ENCODE data around the gene FER1L5.

FER1L5 gene

DNA sequence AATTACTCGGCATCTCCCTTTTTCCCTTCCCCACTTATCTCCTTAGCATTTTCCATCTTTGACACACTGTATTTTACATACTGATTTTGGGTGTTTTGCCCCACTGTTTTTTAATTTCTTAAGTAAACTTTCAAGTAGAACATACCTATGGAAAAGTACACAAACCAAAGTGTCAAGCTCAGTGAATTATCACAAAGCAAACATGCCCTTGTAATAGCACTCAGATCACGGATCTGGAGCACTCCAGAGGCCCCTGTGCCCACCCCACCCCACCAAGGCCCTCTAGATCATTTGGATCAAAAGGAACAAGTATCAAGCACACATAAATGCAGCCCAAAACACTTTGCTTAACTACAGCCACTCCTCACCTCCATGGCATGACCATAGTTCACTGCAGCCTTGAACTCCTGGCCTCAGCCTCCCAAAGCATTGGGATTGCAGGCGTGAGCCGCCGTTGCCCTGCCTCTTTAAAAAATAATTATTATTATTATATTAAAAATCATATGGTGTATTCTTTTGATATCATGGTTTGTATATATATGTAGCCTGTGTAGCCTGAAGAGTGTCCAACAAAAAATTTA lies 38.1 kb downstream of the FER1L5 start:
- DNase-seq (ENCODE audit: low read depth in 2 of 2) = no peak

DNA sequence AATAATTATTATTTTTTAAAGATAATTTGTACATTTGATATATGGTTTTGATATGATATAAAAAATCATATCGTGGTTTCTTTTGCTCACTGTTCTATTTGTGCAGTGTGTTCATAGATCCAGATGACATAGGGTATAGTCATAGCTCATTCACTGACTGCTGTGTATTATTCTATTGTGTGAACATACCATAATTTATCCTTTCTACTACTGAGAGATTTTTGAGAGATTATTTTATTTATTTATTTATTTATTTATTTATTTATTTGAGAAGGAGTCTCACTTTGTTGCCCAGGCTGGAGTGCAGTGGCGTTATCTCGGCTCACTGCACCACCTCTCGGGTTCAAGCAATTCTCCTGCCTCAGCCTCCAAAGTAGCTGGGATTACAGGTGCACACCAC lies 39.0 kb downstream of the FER1L5 start:
- DNase-seq (ENCODE audit: low read depth in 2 of 2) = no peak

DNA sequence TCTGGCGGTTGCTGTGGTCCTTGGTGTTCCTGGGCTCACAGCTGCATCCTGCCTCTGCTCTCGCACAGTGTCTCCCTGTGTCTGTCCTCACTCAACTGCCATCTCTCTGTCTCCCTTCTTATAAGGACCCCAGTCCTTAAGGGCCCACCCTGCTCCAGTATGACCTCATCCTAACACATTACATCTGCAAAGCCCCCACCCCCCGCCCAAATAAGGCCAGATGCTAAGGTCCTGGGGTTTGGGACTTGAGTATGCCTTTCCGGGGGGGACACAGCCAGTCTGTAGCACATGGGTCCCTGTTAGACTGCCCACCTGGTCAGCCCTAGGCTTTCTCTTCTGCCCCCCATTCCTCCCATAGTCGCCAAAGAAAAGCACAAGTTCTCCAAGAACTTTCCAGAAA lies 40.7 kb downstream of the FER1L5 start:
- DNase-seq (ENCODE audit: low read depth in 2 of 2) = no peak

DNA sequence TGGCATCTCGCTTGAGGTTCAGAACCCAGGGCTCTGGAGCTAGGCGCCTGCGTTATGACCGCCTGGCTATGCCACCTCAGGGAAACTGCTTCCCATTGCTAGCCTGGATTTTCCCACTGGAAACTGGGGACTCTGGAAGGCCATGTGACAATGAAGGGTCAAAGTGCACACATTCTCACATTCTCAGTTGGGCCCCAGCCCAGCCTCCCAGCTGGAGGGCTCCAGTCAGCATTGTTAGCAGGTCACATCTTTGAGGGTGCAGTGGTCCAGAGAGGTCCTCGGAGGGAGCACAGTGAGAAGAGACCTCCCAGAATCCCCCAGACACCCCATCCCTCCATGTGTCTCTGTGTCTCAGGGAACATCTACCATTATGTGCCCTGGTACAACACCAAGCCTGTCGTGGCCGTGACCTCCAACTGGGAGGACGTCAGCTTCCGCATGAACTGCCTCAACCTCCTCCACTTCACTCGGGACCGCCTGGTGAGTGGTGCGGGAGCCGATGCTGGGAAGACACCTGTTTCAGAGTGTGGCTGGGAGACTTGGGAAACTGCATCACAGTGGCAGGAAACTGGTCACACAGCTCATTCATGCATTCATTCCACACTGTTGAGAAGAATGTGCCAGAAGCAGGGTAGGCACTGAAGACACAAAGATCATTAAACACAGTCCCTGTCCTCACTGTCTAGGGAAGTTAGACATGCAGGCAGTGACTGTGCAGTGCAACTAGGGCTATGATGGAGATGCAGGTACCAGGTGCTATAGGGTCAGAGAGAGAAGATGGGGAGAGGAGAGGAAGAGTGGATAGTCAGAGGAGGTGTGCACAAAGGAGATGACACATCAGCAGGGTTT lies 41.6 kb downstream of the FER1L5 start:
- no peak for DNase-seq (ENCODE audit: low read depth in 2 of 2)

DNA sequence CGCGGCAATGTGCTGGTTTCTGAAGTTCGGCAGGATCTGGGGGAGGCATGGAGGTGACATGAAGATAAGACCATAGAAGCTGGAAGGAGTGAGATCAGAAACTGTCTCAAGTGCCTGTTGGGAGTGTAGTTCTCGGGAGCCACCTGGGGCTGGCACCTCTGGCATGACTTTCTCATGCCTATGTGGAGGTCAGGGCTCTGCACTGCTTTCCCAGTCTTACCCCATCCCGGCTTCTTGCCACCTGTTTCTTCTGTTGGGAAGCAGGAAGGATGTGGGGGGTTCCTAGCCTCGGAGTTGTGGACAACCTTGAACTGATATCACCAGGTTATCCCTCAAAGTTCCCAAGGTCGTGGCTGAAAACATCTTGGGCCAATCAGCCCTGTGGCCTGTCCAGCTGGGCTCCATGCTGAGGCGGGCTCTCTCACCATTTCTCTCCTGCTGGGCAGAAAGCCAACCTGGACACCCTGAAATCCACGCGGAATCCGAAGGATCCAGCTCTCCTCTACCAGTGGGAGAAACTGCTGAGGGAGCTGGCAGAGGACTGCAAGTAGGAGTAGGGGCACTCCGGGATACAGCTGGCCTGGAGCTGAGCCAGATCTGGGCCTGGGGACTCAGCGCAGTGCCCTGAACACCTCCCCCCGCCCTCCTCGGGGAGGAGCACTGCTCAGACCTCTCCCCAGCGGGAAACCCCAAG lies 42.5 kb downstream of the FER1L5 start:
- no peak for DNase-seq (ENCODE audit: low read depth in 2 of 2)

DNA sequence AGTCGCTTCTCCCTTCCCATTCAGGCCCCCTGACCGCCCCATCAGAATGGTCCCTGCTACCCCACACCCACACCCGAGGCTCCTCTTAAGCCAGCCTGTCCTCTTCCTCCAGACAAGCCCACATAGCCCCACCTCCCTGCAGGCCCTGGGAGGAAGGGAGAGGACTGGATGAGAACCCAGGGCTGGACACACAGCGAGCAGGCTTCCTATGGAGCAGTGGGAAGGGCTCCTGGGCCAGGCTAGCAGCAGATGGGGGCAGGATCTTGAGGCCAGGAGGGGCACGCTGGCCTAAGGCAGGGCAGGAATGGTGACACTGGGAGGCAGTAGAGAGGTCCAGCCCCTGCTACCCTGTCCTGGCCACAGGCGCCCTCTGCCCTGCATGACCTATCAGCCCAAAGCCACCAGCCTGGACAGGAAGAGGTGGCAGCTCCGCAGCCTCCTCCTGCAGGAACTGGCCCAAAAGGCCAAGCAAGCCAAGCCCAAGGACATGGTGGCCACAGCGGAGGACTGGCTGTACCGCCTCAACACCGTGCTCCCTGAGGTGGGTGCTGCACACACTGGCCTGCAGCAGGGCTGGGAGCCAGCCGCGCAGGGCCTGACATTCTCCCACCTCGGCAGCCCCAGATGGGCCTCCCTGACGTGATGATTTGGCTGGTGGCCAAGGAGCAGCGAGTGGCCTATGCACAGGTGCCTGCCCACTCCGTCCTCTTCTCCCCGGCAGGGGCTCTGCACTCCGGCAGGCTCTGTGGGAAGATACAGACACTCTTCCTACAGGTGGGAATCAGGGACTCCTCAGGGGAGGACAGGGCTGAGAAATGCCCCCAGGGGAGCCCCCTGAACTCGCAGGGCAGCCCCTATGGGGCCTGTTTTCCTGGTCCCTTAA lies 43.3 kb downstream of the FER1L5 start:
- no peak for DNase-seq (ENCODE audit: low read depth in 2 of 2)

DNA sequence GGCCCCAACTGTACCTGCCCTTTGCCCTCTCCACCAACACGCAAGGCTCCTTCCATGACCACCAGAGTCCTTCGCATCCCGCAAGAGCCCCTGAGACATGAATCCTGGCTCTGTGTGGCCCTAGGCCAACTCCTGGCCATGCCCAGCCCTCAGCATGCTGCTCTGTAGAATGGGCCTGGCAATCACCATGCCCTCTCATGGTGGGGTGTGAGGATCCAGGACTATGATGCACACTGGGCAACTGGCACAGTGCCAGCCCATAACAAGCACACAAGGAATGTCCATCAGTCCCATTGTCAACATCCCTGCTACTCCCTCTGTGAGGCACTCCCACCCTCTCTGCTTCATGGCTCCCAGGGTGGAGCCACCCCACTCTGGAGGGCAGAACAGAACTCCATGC lies 44.7 kb downstream of the FER1L5 start:
- DNase-seq (ENCODE audit: low read depth in 2 of 2) = no peak

DNA sequence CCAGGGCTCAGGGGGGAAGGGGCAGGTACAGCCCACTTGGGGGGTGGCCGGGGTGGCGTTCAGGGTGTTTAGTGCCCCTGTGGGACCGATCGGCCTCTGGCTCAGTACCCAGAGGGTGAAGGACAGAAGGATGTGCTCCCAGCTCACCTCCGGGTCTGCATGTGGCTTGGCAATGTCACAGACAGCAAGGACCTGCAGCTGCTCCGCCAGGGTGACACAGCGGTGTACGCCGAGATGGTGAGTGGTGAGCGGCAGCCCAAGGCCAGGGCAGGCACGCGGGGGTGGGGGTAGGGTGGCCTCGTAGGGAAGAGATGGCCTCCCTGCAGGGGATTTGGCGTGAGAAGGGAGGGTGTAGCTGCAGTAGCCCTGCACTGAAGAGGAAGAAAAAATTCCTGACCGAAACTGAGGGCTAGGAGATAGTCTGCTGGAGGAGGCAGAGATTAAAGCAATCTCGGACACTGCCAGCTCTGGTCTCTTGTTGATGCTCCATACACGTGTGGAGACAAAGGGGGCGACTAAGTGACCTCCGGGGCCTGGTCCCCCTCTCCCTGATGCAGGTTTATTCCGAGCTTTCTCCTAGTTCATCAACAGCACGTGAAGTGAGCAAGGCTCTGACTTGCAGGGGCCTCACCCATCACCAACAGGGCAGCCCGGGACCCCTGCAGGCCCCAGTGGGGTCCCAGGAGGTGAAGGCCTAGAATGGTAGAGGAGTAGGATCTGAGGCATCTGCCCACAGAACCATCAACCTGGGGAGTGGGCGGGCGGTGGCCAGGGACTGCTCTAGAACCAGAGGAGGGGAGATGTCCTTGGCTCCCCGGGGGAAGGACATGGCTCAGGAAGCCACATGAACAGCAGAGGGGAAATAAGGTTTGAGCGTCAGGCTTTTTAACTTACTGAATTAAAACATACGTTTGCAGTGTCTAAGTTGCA lies 45.4 kb downstream of the FER1L5 start:
- no peak for DNase-seq (ENCODE audit: low read depth in 2 of 2)

DNA sequence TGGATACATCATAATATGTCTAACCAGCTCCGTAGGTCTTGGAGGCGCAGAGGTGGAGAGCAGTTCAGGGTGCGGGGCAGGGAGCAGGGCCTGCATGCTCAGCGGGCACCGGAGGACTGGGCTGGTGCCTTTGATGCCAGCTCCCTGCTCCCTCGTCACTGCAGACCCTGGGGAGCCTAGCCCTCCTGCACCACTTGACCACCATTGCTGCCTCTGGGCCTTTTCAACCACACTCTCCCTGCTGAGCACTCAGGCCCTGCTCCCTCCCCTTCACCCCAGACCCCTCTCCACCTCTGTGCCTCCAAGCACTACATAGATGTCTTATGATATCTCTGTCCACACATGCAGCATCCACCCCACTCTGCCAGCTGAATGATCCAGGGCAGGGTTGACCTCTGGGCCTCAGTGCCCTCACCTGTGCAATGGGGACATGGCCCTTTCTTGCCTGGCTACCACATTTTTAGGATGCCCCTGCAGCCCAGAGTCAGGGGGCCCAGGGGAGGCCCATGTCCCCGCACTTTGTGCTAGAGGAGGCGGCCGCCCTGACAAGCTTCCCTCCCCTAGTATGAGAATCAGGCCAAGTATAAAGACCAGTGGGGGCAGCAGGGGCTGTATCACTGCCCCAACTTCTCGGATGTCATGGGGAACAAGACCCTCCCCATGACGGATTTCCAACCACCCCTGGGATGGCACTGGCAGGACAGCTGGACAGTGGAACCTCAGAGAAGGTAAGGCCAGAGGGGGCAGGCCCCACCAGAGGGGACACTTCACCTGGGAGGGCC lies 46.3 kb downstream of the FER1L5 start:
- no peak for DNase-seq (ENCODE audit: low read depth in 2 of 2)

DNA sequence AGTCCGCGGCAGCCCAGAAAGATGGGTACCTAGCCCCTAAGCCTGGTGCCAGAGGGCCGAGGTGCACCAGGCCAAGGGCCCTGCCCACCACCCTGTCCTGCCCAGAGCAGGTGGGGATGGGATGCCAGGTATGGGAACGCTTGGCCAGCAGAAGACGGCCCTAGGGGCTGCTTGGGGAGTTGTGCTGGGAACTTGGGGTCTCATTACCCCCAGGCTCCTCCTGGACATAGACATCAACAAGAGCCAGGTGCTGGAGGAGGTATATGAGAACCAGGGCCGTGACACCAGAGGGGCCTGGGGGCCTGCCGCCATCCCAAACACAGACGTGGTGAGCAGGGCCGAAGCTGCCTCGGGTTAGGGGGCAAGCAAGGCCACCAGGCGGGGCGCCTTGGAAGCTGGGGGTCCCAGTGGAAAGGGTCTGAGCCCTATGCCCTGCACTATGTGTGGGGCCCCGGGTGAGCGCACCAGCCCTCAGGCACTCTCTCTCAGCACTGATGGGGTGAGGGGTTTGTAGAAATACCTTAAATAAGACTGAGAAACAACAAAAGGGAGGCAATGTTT lies 46.9 kb downstream of the FER1L5 start:
- DNase-seq (ENCODE audit: low read depth in 2 of 2) = no peak

DNA sequence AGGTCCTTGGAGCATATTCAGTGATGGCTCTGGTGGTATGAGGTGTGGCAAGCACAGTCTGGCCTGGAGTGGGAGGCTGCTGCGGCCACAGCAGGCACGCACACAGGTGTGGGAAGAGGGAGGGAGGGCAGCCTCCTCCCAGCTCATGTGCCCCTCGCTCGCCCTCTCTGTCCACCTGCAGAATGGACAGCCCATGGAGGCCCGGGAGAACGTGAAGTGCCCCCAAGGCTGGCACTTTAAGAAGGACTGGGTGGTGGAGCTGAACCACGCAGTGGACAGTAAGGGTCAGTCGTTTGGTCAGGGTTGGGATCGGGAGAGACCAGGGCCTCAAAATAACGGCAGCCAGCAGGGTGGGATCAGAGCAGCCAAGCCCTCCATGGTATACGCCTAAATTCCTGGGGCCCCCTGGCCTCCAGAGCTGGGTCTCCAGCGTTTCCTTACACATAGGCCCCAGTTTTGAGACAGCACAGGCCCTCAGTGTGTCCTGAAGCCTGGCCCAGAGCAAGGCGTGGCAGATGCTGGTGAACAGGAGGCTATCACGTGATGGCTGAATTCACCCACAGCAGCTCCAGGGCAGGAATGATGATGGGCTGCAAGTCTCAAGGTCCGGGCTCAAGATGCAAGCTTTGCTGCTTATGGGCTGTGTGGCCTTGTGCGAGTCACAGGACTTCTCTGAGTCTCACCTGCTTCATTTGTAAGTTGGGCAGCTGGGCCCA lies 47.9 kb downstream of the FER1L5 start:
- DNase-seq (ENCODE audit: low read depth in 2 of 2) = no peak

DNA sequence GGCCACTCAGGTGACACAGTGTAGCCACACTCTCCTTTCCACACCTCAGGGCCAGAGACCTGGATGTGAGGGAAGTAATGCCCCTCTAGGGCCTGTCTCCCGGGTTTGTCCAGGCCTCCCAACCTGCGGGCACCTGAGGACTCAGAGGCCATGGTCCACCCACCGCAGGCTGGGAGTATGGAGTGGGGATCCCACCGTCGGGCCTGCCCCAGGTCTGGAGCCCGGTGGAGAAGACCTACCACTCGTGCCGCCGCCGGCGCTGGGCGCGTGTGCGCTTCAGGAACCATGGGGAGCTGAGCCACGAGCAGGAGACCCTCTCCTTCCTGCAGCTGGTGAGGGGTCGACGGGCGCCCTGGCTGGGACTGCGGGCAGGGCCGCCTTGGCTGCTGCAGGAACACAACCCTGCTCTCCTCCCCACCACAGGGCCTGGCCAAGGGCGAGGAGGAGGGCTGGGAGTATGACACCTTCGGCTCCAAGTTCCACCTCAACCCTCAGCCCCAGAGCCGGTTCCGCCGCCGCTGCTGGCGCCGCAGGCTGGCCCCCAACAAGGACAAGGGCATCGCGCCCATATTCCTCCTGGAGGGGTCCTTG lies 48.6 kb downstream of the FER1L5 start:
- no peak for DNase-seq (ENCODE audit: low read depth in 2 of 2)

DNA sequence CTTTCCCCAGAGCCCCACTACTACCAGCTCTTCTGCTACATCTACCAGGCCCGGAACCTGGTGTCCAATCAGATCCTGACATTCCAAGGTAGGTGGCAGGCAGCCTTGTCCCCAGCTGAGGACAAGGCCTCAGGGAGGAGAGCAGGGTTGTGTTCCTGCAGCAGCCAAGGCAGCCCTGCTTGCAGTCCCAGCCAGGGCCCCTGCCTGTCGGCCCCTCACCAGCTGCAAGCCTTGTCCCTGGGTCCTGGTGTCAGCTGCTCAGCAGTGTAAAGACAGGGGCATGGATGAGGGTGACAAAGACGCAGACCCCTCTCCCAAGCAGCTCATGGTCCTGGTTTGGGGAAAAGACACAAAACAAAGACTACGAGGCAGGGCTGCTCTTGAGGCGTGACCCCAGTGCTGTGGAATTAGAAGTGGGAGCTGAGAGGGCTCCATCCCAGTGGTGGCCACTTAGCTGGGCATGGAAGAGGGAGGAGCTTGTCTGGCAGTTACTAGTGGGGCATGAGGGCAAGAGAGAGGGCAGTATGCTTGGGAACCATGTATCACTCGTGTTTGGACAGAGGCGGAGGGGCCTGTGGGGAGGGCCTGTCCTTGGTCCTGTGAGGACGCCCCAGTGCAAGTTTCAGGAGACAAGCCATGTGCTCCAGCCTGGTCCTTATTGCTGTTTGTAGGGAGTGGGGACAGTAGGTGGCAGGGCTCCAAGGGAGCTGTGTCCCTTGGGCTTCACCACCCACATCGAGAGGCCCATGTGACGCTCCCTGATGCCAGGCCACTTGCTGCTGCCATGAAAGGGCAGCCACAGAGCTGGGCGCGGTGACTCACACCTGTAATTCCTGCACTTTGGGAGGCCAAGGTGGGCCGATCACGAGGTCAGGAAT lies 49.8 kb downstream of the FER1L5 start:
- no peak for DNase-seq (ENCODE audit: low read depth in 2 of 2)

DNA sequence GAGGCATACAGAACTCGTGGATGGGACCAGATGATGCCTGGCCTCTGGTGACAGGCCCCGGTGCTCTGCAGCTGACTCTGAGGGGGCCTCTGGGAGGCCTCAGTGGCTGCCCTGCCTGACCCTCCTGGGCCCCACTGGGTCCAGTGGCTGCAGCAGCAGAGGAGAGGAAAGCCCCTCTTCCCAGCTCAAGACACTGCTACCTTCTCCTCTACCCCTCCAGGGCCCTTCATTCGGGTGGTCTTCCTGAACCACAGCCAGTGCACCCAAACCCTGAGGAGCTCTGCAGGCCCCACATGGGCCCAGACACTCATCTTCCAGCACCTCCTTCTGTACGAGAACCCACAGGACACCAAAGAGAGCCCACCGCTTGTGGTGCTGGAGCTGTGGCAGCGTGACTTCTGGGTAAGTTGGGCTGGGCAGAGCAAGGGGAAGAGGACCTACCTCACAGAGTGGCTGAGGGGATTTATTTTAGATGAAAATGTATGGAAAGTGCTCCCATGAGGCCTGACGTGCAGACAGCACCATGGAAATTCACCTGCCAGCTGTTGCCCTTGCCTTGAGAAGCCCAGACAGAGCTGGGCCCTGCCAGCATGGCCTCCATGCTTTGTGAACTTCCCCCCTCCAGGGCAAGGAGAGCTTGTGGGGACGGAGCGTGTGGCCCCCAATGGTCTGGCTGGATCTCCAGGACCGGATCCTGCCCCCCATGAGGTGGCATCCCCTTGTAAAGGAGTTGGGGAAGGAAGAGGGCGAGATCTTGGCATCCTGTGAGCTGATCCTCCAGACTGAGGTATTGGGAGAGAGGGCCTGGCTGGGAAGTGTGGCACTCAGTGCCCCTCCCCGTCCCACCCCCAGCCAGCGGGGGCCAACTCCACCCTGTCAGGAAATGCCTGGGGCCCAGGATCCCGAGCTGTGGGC lies 51.0 kb downstream of the FER1L5 start:
- DNase-seq (ENCODE audit: low read depth in 2 of 2) = no peak

DNA sequence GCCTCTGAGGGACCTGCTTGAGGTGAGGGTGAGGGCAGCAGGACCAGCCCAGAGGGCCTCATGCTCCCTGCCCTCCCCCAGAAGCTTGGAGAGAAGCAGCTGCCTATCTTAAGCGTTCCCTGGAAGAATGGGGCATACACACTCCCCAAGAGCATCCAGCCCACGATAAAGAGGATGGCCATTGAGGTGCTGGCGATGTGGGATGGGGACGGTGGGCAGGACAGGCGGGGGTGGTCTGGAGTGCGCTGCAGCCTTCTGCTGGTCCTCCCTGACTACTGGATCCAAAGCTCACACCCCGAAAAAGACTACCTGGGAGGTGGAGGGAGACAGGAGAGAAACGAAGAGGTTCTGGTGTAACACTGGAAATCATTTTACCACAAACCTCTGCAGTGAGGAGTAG lies 51.7 kb downstream of the FER1L5 start:
- no peak for DNase-seq (ENCODE audit: low read depth in 2 of 2)

DNA sequence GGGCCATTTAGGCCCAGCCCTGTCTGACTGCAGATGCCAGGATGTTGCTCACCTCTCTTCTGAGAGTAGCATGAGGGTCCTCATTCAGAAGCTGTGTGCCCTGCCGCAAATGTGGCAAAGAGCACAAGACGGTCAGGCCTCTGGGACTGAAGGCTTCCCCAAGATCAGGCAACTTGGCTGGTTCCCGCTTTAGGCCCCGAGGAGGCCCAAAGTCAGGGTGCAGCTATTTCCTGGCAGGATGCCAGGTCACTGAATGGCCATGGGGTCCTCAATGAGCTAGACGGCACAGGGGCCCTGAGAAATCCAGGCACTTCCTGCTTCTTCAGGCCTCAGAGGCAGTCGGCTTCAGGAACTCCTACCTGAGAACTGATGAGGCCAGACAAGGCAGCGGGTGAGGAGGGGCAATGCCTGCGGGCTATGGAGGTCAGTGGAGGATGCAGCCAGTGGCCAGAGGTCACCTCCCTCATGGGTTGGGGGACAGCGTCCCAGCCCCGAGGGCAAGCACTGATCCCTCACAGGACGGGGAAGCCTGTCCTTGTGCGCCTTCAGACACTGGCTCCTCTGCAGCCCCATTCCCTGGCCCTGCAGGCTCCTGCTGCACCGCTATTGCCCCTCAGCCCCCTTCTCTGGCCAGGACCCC lies 52.4 kb downstream of the FER1L5 start:
- DNase-seq (ENCODE audit: low read depth in 2 of 2) = no peak

Data from stimulated activated CD4-positive, alpha-beta T cell treated with anti-CD3 and anti-CD28 coated beads, Interleukin-1b, Interleukin-23, amount 100 ng/mL, for 1 hour (primary cell).